HG02870 (cell line): ENCODE results near the gene ZNRF2.
"Not testable (repeated sequence)": the region's sequence is repeated elsewhere in the genome, so short reads cannot be mapped to it uniquely, and the experiment has no call there.

Experiments
- ATAC-seq: cut with Tn5 transposase; IDR thresholded peaks from one replicate; pipeline ENCODE4 v1.9.1; 2021; ENCODE audit warnings: mild to moderate bottlenecking, moderate library complexity; ENCODE audit not compliant: unreplicated experiment

ZNRF2 gene

GRCh38 chr7:30260246-30260768, 24.1 kb upstream of the ZNRF2 start:
- no peak for ATAC-seq

GRCh38 chr7:30263090-30263710, 21.2 kb upstream of the ZNRF2 start:
- ATAC-seq: no peak

GRCh38 chr7:30264052-30264451, 20.3 kb upstream of the ZNRF2 start:
- no peak for ATAC-seq

GRCh38 chr7:30265189-30265588, 19.2 kb upstream of the ZNRF2 start:
- not testable (repeated sequence) for ATAC-seq

- ATAC-seq: no peak
These were observed 17.7 kb upstream of the ZNRF2 start for GRCh38 chr7:30266686-30267085.

- no peak for ATAC-seq
These were observed 15.8 kb upstream of the ZNRF2 start for GRCh38 chr7:30268586-30268985.

GRCh38 chr7:30269490-30269889, 14.9 kb upstream of the ZNRF2 start:
- no peak for ATAC-seq

- ATAC-seq: no peak
These were observed 13.5 kb upstream of the ZNRF2 start for GRCh38 chr7:30270921-30271320.

GRCh38 chr7:30272126-30272525, 12.3 kb upstream of the ZNRF2 start:
- no peak for ATAC-seq

- no peak for ATAC-seq
These were observed 10.8 kb upstream of the ZNRF2 start for GRCh38 chr7:30273552-30273951.

GRCh38 chr7:30274641-30275040, 9.8 kb upstream of the ZNRF2 start:
- ATAC-seq: no peak

- no peak for ATAC-seq
These were observed 8.0 kb upstream of the ZNRF2 start for GRCh38 chr7:30276203-30276900.

- no peak for ATAC-seq
These were observed 6.0 kb upstream of the ZNRF2 start for GRCh38 chr7:30278376-30278775.

GRCh38 chr7:30278849-30279652, 5.3 kb upstream of the ZNRF2 start:
- ATAC-seq: no peak

- no peak for ATAC-seq
These were observed 4.8 kb upstream of the ZNRF2 start for GRCh38 chr7:30279653-30279904.

- ATAC-seq: no peak
These were observed 3.8 kb upstream of the ZNRF2 start for GRCh38 chr7:30280631-30281030.

GRCh38 chr7:30281263-30281662, 3.1 kb upstream of the ZNRF2 start:
- no peak for ATAC-seq

GRCh38 chr7:30281791-30282190, 2.6 kb upstream of the ZNRF2 start:
- no peak for ATAC-seq

- ATAC-seq: no peak
These were observed 1.7 kb upstream of the ZNRF2 start for GRCh38 chr7:30282735-30283134.

- peak; percentile 5 for ATAC-seq
These were observed 704 bp downstream of the ZNRF2 start for GRCh38 chr7:30285067-30285535.

- peak; percentile 0 for ATAC-seq
These were observed 1.3 kb downstream of the ZNRF2 start for GRCh38 chr7:30285536-30286284.
